DND-41 (cell line): ENCODE measurements around the gene VSIG8.

Source experiments
- ATAC-seq: fragments of 200-7000 bp; cut with Tn5 transposase; 3 replicates; pipeline ENCODE4 v1.9.1; 2021; ENCODE audit warnings: low read depth; ENCODE audit not compliant: insufficient read depth
- DNase-seq: peaks from one replicate; pipeline ENCODE4 v3.0.0-alpha.2; 2020
- H2AFZ ChIP-seq: 2 replicates; pipeline ENCODE4 v1.6.0; 2012; ENCODE audit warnings: low read depth, low read length
- H3K27ac ChIP-seq: 2 replicates; pipeline ENCODE4 v1.5.1; 2012; ENCODE audit warnings: low read length, inconsistent platforms
- H3K27me3 ChIP-seq: fragments of 200-600 bp; sonication (generic); 2 replicates; pipeline ENCODE4 v1.6.0; 2012; ENCODE audit warnings: low read length, mild to moderate bottlenecking, inconsistent platforms; ENCODE audit not compliant: insufficient read depth, poor library complexity
- H3K36me3 ChIP-seq: 2 replicates; pipeline ENCODE4 v1.5.1; 2012; ENCODE audit warnings: low read length, inconsistent platforms; ENCODE audit not compliant: insufficient read depth
- H3K4me1 ChIP-seq: 2 replicates; pipeline ENCODE4 v1.5.1; 2012; ENCODE audit warnings: mild to moderate bottlenecking, low read length; ENCODE audit not compliant: insufficient read depth
- H3K4me2 ChIP-seq: 2 replicates; pipeline ENCODE4 v1.6.0; 2012; ENCODE audit warnings: mild to moderate bottlenecking, moderate library complexity, low read length, inconsistent platforms; ENCODE audit not compliant: insufficient read depth
- H3K4me3 ChIP-seq, 2 experiments: fragments of 200-600 bp in 1 of 2; shearing (Covaris generic) in 1 of 2; 2 replicates each; pipeline ENCODE4 v1.5.1; 2012 to 2016; ENCODE audit warnings: inconsistent platforms in 2 of 2, low read length in 2 of 2, mild to moderate bottlenecking in 2 of 2, low read depth in 1 of 2, moderate library complexity in 1 of 2
- H3K79me2 ChIP-seq: 2 replicates; pipeline ENCODE4 v1.6.0; 2012; ENCODE audit warnings: low read length, inconsistent platforms; ENCODE audit not compliant: insufficient read depth
- H3K9ac ChIP-seq: 2 replicates; pipeline ENCODE4 v1.6.0; 2012; ENCODE audit warnings: low read depth, mild to moderate bottlenecking, inconsistent platforms, low read length, moderate library complexity
- H3K9me3 ChIP-seq: 2 replicates; pipeline ENCODE4 v1.5.1; 2012; ENCODE audit warnings: low read length, moderate library complexity, mild to moderate bottlenecking, inconsistent platforms; ENCODE audit not compliant: insufficient read depth, severe bottlenecking
- H4K20me1 ChIP-seq: 2 replicates; pipeline ENCODE4 v1.6.0; 2012; ENCODE audit warnings: low read length; ENCODE audit not compliant: insufficient read depth
- CTCF ChIP-seq: IDR thresholded peaks from 2 replicates; pipeline ENCODE4 v1.5.1; 2012; ENCODE audit warnings: borderline replicate concordance, low read length, moderate library complexity, mild to moderate bottlenecking; ENCODE audit not compliant: poor library complexity, severe bottlenecking; ENCODE audit errors: extremely low read depth
- EZH2 ChIP-seq: IDR thresholded peaks from 3 replicates; pipeline ENCODE4 v1.6.1; 2012; ENCODE audit warnings: borderline replicate concordance, low read depth, mild to moderate bottlenecking, moderate library complexity, low read length, inconsistent platforms; ENCODE audit not compliant: severe bottlenecking

Gene VSIG8

DNA sequence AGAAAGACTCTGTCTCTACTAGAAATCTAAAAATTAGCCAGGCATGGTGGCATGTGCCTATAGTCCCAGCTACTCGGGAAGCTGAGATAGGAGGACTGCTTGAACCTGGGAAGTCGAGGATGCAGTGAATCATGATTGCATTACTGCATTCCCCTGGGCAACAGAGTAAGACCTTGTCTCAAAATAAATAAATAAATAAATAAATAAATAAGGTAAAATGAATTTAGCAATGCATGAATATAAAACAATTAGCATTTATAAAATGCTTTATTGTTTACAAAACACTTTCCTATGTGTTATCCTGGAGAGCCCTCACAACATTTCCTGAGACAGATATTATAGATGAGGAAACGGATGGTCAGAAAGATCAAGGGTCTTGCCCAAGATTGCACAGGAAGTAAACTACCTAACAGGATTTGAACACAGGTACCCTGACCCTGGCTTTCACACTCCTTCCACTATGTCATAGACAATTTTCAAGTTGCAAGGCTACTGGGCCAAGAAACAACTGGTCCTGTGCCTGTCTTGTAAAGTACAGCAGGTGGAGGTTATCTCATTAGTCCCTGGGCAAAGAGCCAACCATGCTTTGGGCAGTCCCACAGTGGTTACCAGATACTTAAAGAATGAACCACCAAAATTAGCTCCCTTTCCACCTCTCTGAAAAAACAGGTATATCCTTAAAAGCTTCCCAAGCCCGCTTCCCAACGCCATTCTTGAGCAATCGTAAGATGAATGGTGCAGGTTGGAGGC, 15.4 kb upstream of the VSIG8 start:
- no peaks in the 10 kb centered on the region for H3K79me2 ChIP-seq
- H3K27me3 ChIP-seq: peaks cover 8% of the 10 kb centered on the region
- H3K27ac ChIP-seq: no peak overlapping the region
- no peak overlapping the region for H3K4me2 ChIP-seq
- H3K9me3 ChIP-seq: no peaks in the 10 kb centered on the region
- no peak for DNase-seq
- no peak overlapping the region for H3K4me3 ChIP-seq
- H3K36me3 ChIP-seq: no peaks in the 10 kb centered on the region
- H2AFZ ChIP-seq: no peak overlapping the region
- TF ChIP-seq CTCF (no peak), EZH2 (no peak)
- no peak overlapping the region for H3K9ac ChIP-seq
- no peaks in the 10 kb centered on the region for H4K20me1 ChIP-seq
- ATAC-seq: no peak
- H3K4me1 ChIP-seq: no peaks in the 10 kb centered on the region

GRCh38 chr1:159873530-159874143, 11.2 kb upstream of the VSIG8 start:
- H2AFZ ChIP-seq: no peak overlapping the region
- H3K9me3 ChIP-seq: no peaks in the 10 kb centered on the region
- no peak for DNase-seq
- no peak overlapping the region for H3K4me2 ChIP-seq
- no peaks in the 10 kb centered on the region for H4K20me1 ChIP-seq
- TF ChIP-seq CTCF: no peak
- no peak for TF ChIP-seq EZH2
- H3K4me1 ChIP-seq: no peaks in the 10 kb centered on the region
- no peak overlapping the region for H3K4me3 ChIP-seq
- no peak for ATAC-seq
- peaks cover 10% of the 10 kb centered on the region for H3K27me3 ChIP-seq
- no peaks in the 10 kb centered on the region for H3K36me3 ChIP-seq
- H3K79me2 ChIP-seq: no peaks in the 10 kb centered on the region
- H3K9ac ChIP-seq: no peak overlapping the region
- H3K27ac ChIP-seq: no peak overlapping the region

- DNase-seq: no peak
- Histone ChIP-seq H3K9me3 (no peaks in the 10 kb centered on the region), H3K36me3 (no peaks in the 10 kb centered on the region), H3K27ac (no peak overlapping the region), H3K9ac (no peak overlapping the region), H3K27me3 (peaks cover 15% of the 10 kb centered on the region), H3K79me2 (no peaks in the 10 kb centered on the region), H2AFZ (no peak overlapping the region), H3K4me3 (no peak overlapping the region), H3K4me2 (no peak overlapping the region), H3K4me1 (no peaks in the 10 kb centered on the region), H4K20me1 (no peaks in the 10 kb centered on the region)
- ATAC-seq: no peak
- no peak for TF ChIP-seq EZH2
- no peak for TF ChIP-seq CTCF
Observed at GRCh38 chr1:159872891-159873290, 10.4 kb upstream of the VSIG8 start.

GRCh38 chr1:159870704-159871103, 8.2 kb upstream of the VSIG8 start:
- H3K4me3 ChIP-seq: no peak overlapping the region
- no peaks in the 10 kb centered on the region for H3K79me2 ChIP-seq
- no peaks in the 10 kb centered on the region for H3K36me3 ChIP-seq
- no peak overlapping the region for H3K27ac ChIP-seq
- DNase-seq (no peak), ATAC-seq (no peak)
- no peak overlapping the region for H2AFZ ChIP-seq
- no peaks in the 10 kb centered on the region for H4K20me1 ChIP-seq
- no peak overlapping the region for H3K4me2 ChIP-seq
- H3K27me3 ChIP-seq: peaks cover 19% of the 10 kb centered on the region
- TF ChIP-seq EZH2 (no peak), CTCF (no peak)
- no peaks in the 10 kb centered on the region for H3K4me1 ChIP-seq
- no peak overlapping the region for H3K9ac ChIP-seq
- H3K9me3 ChIP-seq: no peaks in the 10 kb centered on the region
